H9 (cell line): ENCODE results near the gene ARFIP1. TPM values are rescaled to one million over a fixed set of nuclear protein-coding genes. Genes with fewer than 3 reads are reported as not detected.

Experiments used
- DNase-seq: peaks from one replicate; pipeline ENCODE4 v3.0.0-alpha.2; 2017
- H2AFZ ChIP-seq: one replicate; pipeline ENCODE4 v1.6.1; 2013; ENCODE audit warnings: mild to moderate bottlenecking, low read length, control low read depth, moderate library complexity
- H2AK5ac ChIP-seq: 2 replicates; pipeline ENCODE4 v1.6.1; 2013; ENCODE audit warnings: low read length, control low read depth, mixed read lengths; ENCODE audit not compliant: insufficient read length
- H2BK120ac ChIP-seq: one replicate; pipeline ENCODE4 v1.6.1; 2013; ENCODE audit warnings: low read depth, mild to moderate bottlenecking, low read length, control low read depth, inconsistent platforms; ENCODE audit not compliant: poor library complexity, severe bottlenecking
- H2BK12ac ChIP-seq: 2 replicates; pipeline ENCODE4 v1.6.1; 2013; ENCODE audit warnings: low read length, control low read depth, mixed read lengths, low read depth; ENCODE audit not compliant: insufficient read length
- H2BK15ac ChIP-seq: 2 replicates; pipeline ENCODE4 v1.6.1; 2013; ENCODE audit warnings: low read depth, low read length, control low read depth
- H2BK20ac ChIP-seq: one replicate; pipeline ENCODE4 v1.6.1; 2013; ENCODE audit warnings: low read depth, mild to moderate bottlenecking, low read length, control low read depth, inconsistent platforms; ENCODE audit not compliant: poor library complexity, severe bottlenecking
- H2BK5ac ChIP-seq: 2 replicates; pipeline ENCODE4 v1.6.1; 2013; ENCODE audit warnings: low read length, control low read depth, mixed read lengths; ENCODE audit not compliant: insufficient read length
- H3K14ac ChIP-seq: 2 replicates; pipeline ENCODE4 v1.6.1; 2013; ENCODE audit warnings: low read length, control low read depth; ENCODE audit not compliant: insufficient read depth
- H3K18ac ChIP-seq: 2 replicates; pipeline ENCODE4 v1.6.1; 2013; ENCODE audit warnings: low read depth, mild to moderate bottlenecking, mixed read lengths, low read length, control low read depth; ENCODE audit not compliant: insufficient read length
- H3K23ac ChIP-seq: 2 replicates; pipeline ENCODE4 v1.6.1; 2013; ENCODE audit warnings: low read length, control low read depth, mixed read lengths, low read depth; ENCODE audit not compliant: insufficient read length
- H3K23me2 ChIP-seq: 2 replicates; pipeline ENCODE4 v1.6.1; 2013; ENCODE audit warnings: low read depth, mild to moderate bottlenecking, mixed read lengths, low read length, control low read depth; ENCODE audit not compliant: insufficient read length, poor library complexity, severe bottlenecking
- H3K27ac ChIP-seq: 2 replicates; pipeline ENCODE4 v1.5.1; 2013; ENCODE audit warnings: low read length, control low read depth, mixed read lengths, low read depth; ENCODE audit not compliant: insufficient read length
- H3K27me3 ChIP-seq: 2 replicates; pipeline ENCODE4 v1.6.1; 2013; ENCODE audit warnings: low read length, control low read depth, inconsistent platforms; ENCODE audit not compliant: insufficient read depth
- H3K4ac ChIP-seq: 2 replicates; pipeline ENCODE4 v1.6.1; 2013; ENCODE audit warnings: low read depth, mild to moderate bottlenecking, control low read depth, inconsistent platforms, low read length, moderate library complexity
- H3K4me1 ChIP-seq: 2 replicates; pipeline ENCODE4 v1.6.1; 2013; ENCODE audit warnings: low read length, control low read depth, inconsistent platforms; ENCODE audit not compliant: insufficient read depth
- H3K4me2 ChIP-seq: 2 replicates; pipeline ENCODE4 v1.6.1; 2013; ENCODE audit warnings: low read length, control low read depth, mixed read lengths; ENCODE audit not compliant: insufficient read length, insufficient read depth
- H3K56ac ChIP-seq: 2 replicates; pipeline ENCODE4 v1.6.1; 2013; ENCODE audit warnings: low read depth, mild to moderate bottlenecking, mixed read lengths, low read length, control low read depth; ENCODE audit not compliant: insufficient read length
- H3K79me1 ChIP-seq: 2 replicates; pipeline ENCODE4 v1.6.1; 2013; ENCODE audit warnings: low read depth, mild to moderate bottlenecking, moderate library complexity, low read length, control low read depth, inconsistent platforms; ENCODE audit not compliant: insufficient read depth, poor library complexity, severe bottlenecking
- H3K79me2 ChIP-seq: 2 replicates; pipeline ENCODE4 v1.6.1; 2013; ENCODE audit warnings: low read length, control low read depth, inconsistent platforms; ENCODE audit not compliant: insufficient read depth
- H3K9ac ChIP-seq: 2 replicates; pipeline ENCODE4 v1.6.1; 2013; ENCODE audit warnings: low read length, control low read depth, mixed read lengths; ENCODE audit not compliant: insufficient read length; ENCODE audit errors: extremely low read depth
- H3K9me3 ChIP-seq: one replicate; pipeline ENCODE4 v1.6.1; 2013; ENCODE audit warnings: low read depth, low read length, inconsistent platforms; ENCODE audit not compliant: control insufficient read depth
- H3T11ph ChIP-seq: one replicate; pipeline ENCODE4 v1.6.1; 2013; ENCODE audit warnings: mild to moderate bottlenecking, low read length, control low read depth, inconsistent platforms
- H4K20me1 ChIP-seq: one replicate; pipeline ENCODE4 v1.6.1; 2013; ENCODE audit not compliant: control insufficient read depth, insufficient read length, insufficient read depth
- H4K5ac ChIP-seq: 2 replicates; pipeline ENCODE4 v1.6.1; 2013; ENCODE audit warnings: low read depth, mild to moderate bottlenecking, mixed read lengths, low read length, control low read depth; ENCODE audit not compliant: insufficient read length
- H4K8ac ChIP-seq: replicated peaks from 2 replicates; pipeline ENCODE4 v1.6.1; 2013; ENCODE audit warnings: low read length, control low read depth, mixed read lengths, low read depth; ENCODE audit not compliant: insufficient read length
- H4K91ac ChIP-seq: 2 replicates; pipeline ENCODE4 v1.6.1; 2013; ENCODE audit warnings: low read depth, mild to moderate bottlenecking, moderate library complexity, mixed read lengths, low read length, control low read depth; ENCODE audit not compliant: insufficient read length
- H3K27ac Mint-ChIP-seq, 3 experiments: 2 replicates in 2 of 3; 3 replicates in 1 of 3; pipeline ENCODE4 v1.8.0; 2020 to 2021; ENCODE audit warnings: mixed read lengths in 3 of 3, mild to moderate bottlenecking in 1 of 3, moderate library complexity in 1 of 3
- H3K27me3 Mint-ChIP-seq: 2 replicates; pipeline ENCODE4 v1.8.0; 2021; ENCODE audit warnings: low read depth, mild to moderate bottlenecking, moderate library complexity, mixed read lengths
- H3K36me3 Mint-ChIP-seq, 3 experiments: 2 replicates in 2 of 3; 3 replicates in 1 of 3; pipeline ENCODE4 v1.8.0; 2020 to 2021; ENCODE audit warnings: low read depth in 3 of 3, mixed read lengths in 3 of 3; ENCODE audit not compliant: insufficient read depth in 1 of 3
- H3K4me1 Mint-ChIP-seq, 2 experiments: 2 replicates each; pipeline ENCODE4 v1.8.0; 2020; ENCODE audit warnings: mixed read lengths in 2 of 2
- H3K4me3 Mint-ChIP-seq, 2 experiments: 2 replicates in 1 of 2; 3 replicates in 1 of 2; pipeline ENCODE4 v1.8.0; 2020 to 2021; ENCODE audit warnings: mild to moderate bottlenecking in 2 of 2, mixed read lengths in 2 of 2, moderate library complexity in 1 of 2
- H3K9me3 Mint-ChIP-seq, 2 experiments: 2 replicates in 1 of 2; 3 replicates in 1 of 2; pipeline ENCODE4 v1.8.0; 2020; ENCODE audit warnings: mild to moderate bottlenecking in 2 of 2, mixed read lengths in 2 of 2, moderate library complexity in 1 of 2
- WGBS: extraction: QIAGEN DNeasy Blood & Tissue Kit; methylation state at CpG from one replicate; pipeline ENCODE4 v1.1.7; 2013; ENCODE audit warnings: missing lambda C conversion rate, low lambda C conversion rate, mixed read lengths; ENCODE audit not compliant: insufficient read length; ENCODE audit errors: extremely low coverage; 5-methylcytosine and 5-hydroxymethylcytosine counted together
- total RNA-seq: library from RNA; stranded (reverse); gene quantifications from 2 replicates; pipeline ENCODE4 v1.2.1, GENCODE V29; 2021
- TF ChIP-seq, protein P1 (sequence below): fragments of 200-600 bp; sonication (generic); conservative IDR thresholded peaks from 3 replicates; pipeline ENCODE4 v1.8.0; 2021; ENCODE audit warnings: antibody characterized with exemption, mild to moderate bottlenecking

Gene ARFIP1
- total RNA-seq, 1 experiment from 2014 or later: 30.8 TPM

- Histone ChIP-seq H4K20me1 (no peaks in the 10 kb centered on the region), H3K4me2 (no peak overlapping the region), H3T11ph (no peak overlapping the region), H2BK15ac (no peak overlapping the region), H3K27ac (no peak overlapping the region), H4K91ac (no peak overlapping the region), H3K79me1 (peaks cover 3% of the 10 kb centered on the region), H2AFZ (no peak overlapping the region), H2BK120ac (no peak overlapping the region), H2BK12ac (no peak overlapping the region), H3K9ac (no peak overlapping the region), H3K23me2 (no peaks in the 10 kb centered on the region), H3K9me3 (no peaks in the 10 kb centered on the region), H2BK20ac (no peak overlapping the region), H4K5ac (no peak overlapping the region), H3K14ac (no peak overlapping the region), H3K56ac (no peak overlapping the region), H3K79me2 (peaks cover 2% of the 10 kb centered on the region; the same call in 1 of the 2 replicates), H3K4me1 (no peaks in the 10 kb centered on the region; the same call in 1 of the 2 replicates), H3K4ac (no peak overlapping the region), H3K23ac (no peak overlapping the region), H2BK5ac (no peak overlapping the region), H4K8ac (no peak overlapping the region), H3K27me3 (no peaks in the 10 kb centered on the region), H3K18ac (no peak overlapping the region), H2AK5ac (no peak overlapping the region)
- Mint-ChIP-seq H3K27ac (no peak overlapping the region), H3K4me1 (peaks cover 15 to 18% of the 10 kb centered on the region in 2 experiments), H3K27me3 (no peaks in the 10 kb centered on the region), H3K4me3 (no peak overlapping the region), H3K36me3 (peaks cover 7 to 24% (median 23%) of the 10 kb centered on the region in 3 experiments), H3K9me3 (peaks cover 10 to 11% of the 10 kb centered on the region in 2 experiments)
- DNase-seq: no peak
- WGBS: no CpG with 5 or more reads among the region's 3 CpGs
- TF ChIP-seq, protein P1, sequence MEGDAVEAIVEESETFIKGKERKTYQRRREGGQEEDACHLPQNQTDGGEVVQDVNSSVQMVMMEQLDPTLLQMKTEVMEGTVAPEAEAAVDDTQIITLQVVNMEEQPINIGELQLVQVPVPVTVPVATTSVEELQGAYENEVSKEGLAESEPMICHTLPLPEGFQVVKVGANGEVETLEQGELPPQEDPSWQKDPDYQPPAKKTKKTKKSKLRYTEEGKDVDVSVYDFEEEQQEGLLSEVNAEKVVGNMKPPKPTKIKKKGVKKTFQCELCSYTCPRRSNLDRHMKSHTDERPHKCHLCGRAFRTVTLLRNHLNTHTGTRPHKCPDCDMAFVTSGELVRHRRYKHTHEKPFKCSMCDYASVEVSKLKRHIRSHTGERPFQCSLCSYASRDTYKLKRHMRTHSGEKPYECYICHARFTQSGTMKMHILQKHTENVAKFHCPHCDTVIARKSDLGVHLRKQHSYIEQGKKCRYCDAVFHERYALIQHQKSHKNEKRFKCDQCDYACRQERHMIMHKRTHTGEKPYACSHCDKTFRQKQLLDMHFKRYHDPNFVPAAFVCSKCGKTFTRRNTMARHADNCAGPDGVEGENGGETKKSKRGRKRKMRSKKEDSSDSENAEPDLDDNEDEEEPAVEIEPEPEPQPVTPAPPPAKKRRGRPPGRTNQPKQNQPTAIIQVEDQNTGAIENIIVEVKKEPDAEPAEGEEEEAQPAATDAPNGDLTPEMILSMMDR: no peak
Observed at GRCh38 chr4:152807294-152807829, 27.6 kb downstream of the ARFIP1 start.
